CD4-positive, alpha-beta T cell treated with Interleukin-6 at 100 ng/mL for 8 hours (primary cell): ENCODE data around the gene PLVAP.

Experiments
- DNase-seq: peaks from one replicate; pipeline ENCODE4 v3.0.0-alpha.2; 2020; ENCODE audit warnings: mixed read lengths, low spot score

Gene PLVAP

DNA sequence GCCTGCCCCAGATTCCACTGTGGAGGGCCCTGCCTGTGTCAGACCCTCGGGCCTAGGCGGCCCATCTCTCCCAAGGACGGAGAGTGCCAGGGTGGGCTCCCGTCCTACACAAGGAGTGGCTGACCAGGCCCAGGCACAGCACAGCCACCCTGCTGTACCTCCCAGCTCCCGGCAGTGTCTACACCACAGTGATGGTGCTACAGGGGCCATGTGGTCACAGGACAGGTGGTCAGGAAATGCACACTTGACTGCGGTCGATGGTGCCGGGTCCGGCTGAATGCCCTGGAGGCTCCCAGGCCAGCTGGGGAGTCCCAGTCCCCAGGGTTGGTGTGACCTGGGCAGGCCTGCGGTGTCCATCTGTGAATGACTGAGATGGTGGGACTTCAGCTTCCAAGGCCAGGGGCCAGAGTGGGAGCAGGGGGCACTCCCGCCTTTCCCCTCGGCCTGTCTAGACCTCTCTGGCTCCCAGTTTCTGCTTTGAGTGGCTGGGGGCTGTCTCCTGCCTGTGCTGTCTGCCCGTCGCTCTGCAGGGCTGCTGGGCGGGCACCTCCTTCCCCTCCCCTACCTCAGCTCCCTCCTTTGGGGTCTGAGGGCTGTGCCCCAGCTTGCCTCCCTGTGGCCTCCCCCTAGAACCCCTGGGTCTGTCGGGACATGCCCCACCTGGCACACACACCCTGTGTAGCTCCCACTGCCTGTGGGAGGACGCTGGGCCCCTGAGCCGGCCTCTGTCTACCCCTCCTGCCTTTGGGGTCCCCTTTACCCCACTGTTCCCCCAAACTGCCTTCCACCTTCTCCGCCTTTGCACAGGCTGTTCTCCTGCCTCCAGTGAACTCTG, 55.3 kb downstream of the PLVAP start:
- no peak for DNase-seq

DNA sequence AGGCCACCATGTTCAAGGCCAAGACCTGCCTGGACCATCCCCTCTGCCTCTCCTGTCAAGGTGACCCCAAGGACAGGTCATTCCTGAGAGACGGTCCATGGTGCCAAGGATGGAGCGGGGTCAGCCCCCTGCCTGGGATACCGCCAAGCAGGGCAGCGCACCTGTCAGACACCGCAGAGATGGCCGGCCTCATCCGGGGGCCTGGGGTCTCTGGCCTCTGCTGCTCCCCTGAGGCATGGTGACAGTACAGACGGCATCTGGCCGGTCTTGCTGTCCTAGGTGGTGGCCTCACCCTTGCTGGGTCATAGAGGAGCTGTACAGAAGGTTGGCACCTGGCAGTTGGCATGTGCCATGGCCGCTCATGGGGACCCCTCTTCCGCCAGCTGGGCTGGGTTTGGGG, 56.7 kb downstream of the PLVAP start:
- DNase-seq = no peak

DNA sequence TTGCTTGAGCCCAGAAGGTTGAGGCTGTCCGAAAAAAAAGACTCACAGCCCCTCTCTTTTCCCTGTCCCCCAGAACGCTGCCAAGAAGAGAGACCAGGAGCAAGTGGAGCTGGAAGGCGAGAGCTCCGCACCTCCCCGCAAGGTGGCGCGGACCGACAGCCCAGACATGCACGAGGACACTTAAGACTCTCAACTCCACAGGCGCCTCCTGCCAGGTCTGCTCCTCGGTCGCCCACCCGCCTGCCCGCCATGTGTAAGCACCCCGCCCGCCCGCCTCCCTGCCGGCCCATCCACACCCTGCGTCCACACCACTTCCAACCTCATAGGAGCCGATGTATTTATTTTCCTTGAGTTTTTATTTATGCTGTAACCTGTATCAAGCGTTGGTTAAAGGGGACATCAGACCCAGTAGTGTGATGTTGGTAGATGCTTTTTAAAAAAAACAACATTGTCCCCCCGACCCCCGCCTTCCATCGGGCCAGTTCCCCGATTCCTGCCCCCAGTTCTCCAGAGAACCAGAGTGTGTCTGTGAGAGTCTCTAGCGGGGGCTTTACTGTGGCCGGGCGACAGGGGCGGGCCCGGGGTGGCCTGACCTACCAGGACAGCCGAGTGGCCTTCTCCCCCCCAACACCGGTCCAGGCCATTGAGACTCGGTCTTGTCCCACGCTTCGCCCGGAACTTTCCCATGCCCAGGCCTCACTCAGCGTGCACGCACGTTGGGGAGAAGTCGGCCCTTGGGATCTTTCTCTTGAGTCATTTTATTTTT, 57.5 kb downstream of the PLVAP start:
- no peak for DNase-seq

DNA sequence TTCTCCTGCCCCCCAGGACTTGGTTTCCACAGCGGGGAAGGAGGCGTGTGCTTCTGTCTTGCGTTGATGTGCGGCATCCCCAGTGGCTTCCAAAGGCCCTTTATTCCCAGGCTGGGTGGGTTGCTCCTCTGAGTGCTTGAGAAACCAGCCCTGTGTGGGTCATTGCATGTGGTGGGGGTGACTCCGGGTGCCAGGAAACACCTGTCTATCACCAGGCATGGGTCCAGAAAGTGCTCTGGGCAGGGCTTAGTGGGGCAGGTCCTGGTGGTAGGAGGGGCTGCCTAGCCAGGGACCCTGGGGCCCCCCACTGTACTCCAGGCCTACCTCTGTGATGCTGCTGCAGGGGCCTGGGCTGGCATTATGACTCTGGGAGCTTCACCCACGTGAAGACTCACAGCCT, 58.2 kb downstream of the PLVAP start:
- no peak for DNase-seq

DNA sequence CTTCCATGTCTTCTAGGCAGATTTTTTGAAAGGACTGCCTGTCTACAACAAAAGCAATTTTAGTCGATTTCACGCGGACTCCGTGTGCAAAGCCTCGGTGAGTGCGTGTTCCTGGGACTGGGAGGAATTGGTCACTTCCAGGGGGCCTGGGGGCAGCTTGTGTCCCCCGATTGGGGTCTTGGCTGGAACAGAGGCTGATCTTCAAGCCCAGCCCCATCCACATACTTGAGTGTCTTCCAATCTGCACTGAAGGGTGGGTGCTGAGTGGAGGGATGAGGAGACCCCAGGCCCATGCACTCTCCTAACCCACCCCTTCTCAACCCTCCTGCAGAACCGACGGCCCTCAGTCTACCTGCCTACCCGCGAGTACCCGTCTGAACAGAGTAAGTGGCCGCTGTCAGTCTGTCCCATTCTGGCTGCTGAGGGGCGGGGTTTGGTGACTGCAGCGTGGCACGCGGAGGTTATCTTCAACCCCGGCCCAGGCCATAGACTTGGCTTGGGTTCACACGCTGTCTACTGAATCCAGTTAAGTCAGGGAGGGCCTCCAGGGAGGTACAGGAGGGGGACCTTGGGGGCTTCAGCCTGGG, 63.0 kb downstream of the PLVAP start:
- DNase-seq = no peak

DNA sequence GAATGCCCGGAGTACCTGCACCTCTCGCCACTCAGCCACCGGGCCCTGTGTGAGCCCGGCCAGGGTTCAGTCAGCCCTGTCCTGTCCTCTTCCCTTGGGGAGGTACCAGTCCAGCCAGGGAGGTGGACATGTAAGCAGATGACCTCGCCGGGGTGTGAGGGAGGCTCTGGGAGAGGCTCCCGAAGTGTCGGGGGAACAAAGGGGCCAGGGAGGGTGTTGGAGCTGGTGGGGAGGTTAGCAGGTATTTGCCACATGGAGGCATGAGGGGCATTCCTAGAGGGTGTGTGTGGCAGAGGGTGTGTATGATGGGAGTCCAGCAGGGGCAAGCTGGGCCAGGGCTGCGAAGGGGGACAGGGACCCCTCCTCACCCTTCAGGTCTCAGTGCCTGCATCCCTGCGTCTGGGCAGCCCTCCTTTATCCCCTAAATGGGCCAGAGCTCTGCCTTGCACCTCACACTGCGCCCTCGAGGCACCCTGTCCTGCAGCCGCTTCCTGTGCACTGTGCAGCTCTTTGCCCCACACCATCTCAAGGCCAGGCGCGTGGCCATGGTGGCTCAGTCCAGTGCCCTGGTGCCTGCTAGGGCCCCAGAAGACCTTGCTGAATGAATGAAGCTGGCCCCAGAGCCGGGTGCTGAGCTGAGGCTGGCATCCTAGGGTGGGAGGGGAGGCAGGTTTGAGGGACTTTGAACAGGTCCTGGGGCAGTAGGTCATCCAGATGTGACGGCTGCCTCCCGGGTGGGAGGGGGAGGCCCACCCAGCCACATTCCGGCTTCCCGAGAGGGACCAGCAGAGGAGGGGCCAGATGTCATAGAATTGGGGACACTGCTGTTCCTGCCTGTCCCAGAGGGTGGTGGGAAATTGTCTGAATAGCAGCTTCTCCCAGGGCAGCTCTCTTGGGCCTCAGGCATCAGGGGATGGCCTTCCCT, 64.7 kb downstream of the PLVAP start:
- no peak for DNase-seq

DNA sequence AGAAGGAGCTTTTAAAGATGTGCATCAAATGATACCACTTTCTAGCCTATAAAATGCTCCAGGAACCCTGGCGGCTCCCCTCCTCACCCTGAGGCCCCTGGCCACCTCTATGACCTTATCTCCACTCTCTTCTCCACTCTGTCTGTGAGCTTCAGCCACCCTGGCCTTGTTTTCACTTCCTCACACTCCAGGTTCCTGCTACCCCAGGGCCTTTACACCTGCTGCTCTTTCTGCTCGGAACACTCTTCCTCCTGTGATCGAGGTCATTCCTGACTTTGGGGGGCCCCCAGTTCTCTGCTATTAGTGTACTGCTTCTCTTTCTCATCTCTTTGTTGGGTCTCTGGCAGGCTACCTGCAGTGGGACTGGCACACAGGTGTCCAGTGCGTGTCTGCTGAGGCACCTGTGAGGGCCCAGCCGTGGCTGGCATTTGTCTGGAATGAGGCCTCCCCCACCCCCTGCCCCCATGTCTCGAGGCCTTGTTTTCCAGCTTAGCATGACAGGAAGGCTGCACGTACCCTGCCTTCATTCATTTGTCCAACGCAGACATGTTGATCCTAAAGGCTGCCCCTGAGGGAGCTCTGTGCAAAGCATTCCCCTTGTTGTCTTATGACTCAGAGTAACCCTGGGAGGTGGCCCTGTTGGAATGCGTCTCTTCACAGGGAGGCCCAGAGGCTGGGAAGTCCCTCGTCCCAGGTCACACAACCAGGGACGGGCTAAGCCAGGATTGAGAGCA, 65.5 kb downstream of the PLVAP start:
- no peak for DNase-seq

DNA sequence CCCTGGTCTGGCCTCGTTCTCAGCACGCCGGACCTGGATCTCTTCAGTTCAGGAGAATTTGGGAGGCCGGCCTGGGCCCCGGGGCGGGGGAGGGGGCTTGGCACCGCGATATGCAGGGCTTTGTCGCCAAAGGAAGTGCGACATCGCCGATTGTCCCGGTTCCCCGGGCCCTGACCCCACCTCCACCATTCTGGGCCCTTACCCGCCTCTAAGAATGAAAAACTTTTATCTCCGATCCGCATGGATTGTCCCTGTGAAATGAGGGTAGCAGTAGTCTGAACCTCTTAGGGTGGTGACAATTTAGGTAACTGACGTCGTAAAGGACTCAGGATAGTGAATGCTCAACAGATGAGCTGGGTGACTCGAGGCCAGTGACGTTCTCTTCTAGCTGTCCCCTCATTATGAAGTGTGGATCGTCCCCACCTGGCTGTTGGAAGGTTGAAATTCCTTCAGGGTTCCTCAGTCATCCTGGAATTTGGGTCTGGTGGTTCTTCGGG, 67.1 kb downstream of the PLVAP start:
- DNase-seq = no peak

DNA sequence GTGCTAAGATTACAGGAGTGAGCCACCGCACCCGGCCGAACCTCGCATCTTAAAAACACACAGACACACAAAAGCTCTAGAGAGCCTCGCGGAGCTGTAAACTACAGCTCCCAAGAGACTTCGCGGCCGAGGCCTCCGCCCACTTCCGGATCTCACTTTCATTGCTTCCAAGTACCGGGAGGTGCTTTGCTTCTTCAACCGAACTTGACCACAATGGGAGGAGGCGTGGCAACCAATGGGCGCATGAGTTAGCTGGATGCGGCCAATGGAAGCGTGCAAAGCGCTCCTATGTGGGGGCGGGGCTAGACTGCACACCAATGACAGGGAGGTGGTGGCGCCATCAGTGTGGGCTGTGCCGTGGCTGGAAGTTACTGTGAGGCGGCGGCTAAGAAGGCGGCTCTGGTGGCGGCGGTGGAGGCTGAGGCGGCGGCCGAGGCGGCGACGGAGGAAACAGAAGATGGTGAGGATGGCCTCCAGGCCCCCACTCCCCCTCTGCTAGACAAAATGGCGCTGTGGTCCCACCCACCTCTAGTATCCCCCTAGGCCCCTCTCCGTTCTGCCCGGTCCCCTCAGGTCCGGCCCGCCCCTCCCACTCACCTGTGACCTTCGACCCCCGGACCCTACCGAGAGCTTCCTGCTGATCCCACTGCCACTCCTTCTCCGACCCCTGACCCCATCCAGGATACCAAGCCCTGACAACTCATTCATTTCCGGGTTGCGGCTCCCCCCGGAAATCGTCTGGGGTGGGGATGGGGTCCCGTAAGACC, 67.8 kb downstream of the PLVAP start, which contains the start of gene DDA1:
Gene DDA1 (plus strand): TSS at position 366 of the 767 bp plus-strand sequence. CDS start 92 bp downstream, at position 458.
- DNase-seq = peak; percentile 100

DNA sequence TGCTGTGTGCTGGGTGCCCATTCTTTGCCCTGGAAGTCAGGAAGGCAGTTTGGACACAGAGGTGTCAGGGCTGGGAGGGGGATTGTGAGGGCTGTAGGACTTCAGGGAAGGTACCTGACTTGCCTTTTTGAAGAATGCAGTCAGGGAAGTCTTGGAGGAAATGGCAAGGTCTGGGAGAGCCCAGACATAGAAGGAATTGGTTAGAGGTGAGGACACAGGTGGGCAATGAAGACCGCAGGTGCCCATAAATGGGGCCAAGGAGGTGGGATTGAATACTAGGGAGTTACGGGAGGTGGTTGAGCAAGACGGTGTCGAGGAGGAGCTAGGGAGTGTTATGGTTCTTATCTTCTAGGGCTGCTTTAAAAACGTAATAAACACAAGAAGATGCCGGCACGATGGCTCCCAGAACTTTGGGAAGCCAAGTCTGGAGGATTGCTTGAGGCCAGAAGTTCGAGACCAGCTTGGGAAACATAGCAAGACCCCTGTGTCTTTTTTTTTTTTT, 69.2 kb downstream of the PLVAP start:
- DNase-seq = no peak

DNA sequence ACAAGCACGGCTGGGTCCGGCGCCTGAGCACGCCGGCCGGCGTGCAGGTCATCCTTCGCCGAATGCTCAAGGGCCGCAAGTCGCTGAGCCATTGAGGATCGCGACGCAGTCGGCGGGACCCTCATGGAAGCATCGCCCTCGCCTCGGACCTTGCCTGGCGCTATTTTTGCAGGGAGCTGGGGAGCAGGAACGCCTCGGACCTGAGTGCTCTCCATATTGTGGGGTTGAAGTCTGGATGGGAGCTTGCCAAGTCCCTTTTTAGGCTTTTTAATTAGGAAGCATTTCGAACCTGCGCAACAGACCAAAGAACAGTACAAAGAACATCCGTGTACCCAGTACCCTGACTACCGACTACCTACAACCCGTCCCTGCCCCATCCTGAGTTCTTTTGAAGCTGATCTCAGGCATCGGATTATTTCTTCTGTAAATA, 70.8 kb downstream of the PLVAP start:
- DNase-seq = no peak

DNA sequence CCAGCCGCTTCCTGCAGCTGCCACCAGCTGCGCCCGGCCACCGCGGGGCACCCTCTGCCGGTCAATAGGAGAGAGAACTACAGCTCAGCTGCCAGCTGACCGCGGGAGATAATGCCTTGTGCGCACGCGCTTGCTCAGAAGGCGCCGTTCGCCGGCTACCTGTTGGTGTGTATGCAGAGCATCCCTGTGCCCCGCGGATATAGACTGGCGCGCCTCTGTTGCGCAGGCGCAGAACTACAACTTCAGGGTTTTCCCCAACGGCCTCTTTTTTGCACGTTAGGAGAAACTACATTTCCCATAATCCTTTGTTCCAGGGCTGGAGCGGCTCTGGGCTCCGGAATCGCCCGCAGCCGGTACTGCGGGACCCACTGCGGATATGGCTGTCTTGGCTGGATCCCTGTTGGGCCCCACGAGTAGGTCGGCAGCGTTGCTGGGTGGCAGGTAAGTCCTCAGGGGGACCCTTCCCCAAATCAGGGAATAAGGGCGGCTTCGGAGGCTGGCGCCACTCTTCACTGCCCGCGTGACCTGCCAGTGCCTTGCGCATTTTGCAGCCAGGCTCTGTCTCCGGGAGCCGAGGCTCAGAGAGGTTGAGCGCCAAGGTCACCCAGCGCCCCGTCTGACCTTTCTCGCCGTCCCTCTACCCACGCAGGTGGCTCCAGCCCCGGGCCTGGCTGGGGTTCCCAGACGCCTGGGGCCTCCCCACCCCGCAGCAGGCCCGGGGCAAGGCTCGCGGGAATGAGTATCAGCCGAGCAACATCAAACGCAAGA, 71.4 kb downstream of the PLVAP start, which contains the start of gene MRPL34:
Gene MRPL34 (plus strand): TSS at position 356 of the 768 bp plus-strand sequence. CDS start 21 bp downstream, at position 377.
- DNase-seq = peak; percentile 99

DNA sequence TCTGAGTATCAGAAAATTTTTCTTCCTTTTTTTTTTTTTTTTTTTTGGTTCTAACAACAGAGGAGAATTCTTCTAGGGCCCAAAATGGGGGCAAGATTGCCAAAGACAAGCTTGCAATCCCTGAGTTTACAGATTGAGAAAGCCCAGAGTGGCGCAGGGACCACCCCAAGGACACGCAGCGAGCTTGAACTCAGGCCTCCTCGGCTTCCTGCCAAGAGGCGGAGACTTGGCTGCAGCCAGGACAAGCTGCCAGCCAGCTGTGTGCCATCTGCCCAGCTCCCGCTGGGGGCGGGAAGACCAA, 72.0 kb downstream of the PLVAP start:
- DNase-seq = no peak

DNA sequence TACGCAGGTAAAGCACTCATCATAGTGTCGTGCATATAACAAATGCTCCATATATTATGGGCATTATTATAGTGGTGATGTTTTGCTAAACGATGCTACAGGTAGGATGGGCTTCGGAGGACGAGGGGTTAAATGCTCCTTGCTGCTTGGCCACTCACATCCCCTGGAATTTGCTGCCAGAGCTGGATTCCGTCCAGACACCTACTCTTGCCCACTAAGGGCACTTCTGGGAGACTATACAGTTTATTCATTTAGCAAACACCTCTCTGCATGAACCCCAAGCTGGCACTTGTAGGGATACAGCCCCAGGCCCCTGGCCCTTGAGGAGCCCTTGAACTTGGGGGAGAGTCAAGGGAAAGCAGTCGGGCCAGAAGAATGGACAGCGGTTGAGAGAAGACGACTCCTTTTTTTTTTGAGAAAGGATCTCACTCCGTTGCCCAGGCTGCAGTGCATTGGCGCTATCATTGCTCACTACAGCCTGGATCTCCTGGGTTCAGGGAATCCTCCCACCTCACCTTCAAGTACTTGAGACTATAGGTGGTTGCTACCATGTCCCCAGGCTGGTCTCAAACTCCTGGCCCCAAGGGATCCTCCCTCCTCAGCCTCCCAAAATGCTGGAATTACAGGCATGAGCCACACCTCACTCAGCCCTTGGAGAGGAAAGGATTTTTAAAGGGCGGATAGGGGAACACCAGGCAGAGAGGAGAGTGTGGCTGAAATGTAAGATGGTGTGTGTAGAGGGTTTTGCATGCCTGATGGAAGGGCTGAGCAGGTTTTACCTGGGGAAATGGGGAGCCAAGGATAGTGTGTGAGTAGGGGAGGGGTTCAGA, 72.5 kb downstream of the PLVAP start:
- no peak for DNase-seq

DNA sequence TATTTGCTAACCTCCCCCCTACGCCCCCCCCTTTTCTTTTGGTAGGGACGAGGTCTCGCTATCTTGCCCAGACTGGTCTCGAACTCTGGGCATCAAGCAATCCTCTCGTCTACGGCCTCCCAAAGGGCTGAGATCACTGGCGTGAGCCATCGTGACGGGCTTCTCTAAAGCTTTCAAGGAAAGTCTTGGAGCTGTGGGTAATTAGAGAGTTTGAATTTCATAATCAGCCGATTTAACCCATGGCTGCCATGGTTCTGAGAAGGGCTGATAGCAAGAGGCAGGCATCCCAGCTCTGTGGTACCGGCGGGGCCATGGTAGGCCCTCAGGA, 73.2 kb downstream of the PLVAP start:
- DNase-seq = no peak

DNA sequence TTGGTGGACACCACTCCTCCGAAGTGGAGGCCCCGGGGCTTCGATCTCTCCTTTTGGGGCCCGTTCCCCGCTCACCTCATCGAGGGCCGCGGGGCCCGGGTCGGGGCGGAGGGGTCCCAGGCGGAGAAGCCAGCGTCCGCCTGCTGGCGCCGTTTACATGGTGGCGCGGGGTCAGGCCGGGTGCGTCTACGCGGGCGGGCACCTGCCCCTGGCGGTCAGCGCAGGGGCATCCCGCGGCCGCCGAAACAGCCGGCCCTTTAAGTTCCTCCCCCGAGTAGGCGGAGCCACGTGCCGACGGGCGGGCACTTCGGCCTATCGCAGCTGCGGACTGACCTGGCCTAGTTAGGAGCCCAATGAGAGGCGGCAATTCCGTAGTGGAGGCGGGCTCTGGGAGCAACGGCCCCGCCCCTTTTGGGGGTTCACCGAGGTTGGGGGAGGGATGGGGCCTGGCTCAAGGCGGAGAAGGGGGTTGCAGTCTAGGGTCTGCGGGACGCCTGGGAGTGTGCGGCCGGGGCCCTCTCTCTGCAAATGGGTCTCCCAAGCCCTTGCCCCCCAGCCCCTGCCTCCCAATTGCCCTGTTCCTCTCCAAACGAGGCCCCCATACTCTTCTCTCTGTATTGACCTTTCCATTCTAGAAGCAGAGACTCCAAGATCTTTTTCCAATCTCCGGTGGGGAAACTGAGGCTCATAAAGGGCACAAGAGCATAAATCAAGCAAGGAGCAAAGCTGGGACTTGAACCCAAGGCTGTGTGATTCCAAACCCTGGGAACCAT, 73.8 kb downstream of the PLVAP start, which contains the start of gene ABHD8:
Gene ABHD8 (minus strand): TSS at position 259 of the 773 bp plus-strand sequence. CDS start 1,809 bp downstream, outside the sequence.
- peak; percentile 93 for DNase-seq

DNA sequence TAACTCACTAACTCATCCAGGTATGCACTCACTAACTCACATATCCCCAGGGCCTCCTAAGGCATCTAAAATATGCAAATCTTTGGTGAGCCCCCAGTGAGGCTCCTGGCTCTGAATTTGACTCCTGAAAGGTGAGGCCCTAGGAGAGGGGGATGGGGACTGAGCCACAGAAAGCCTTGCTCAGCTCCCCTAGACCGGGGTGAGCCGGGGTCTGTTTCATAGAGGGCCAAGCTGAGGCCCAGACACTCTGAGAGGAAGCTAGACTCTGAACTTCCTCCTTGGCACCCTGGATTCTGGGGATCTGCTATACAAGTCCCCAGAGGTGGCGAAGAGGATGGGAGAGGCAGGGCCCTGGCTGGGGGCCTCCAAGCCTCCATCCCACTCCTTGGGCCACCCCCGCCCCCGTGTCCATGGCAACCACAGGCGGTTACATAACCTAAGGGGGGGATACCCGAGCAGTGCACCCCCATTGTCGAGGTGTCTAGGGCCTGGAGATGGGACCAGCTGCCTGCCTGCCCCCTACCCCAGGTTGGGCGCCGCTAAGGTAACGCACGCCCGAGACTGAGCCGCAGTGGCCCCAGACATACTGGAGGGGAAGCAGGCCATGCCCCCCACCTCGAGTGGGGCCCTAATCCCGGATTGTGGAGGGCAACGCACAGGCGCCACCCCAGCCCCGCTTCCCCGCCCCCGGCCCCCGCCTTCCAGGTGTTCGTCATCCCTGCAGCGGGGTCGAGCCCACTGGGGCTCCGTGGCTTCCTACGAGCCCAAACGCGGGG, 74.6 kb downstream of the PLVAP start:
- DNase-seq = no peak
